Upper lobe of right lung (tissue), 1 donor: ENCODE results near the gene KLHL35. TPM values are rescaled to one million over a fixed set of nuclear protein-coding genes. Genes with fewer than 3 reads are reported as not detected.
A peak's percentile ranks its signal among the peaks of the same experiment; 100 is the strongest.
"Not testable (repeated sequence)": the region's sequence is repeated elsewhere in the genome, so short reads cannot be mapped to it uniquely, and the experiment has no call there.

Source experiments
- ATAC-seq: fragments of 200-7000 bp; cut with Tn5 transposase; one replicate; pipeline ENCODE4 v1.9.1; 2020; ENCODE audit warnings: mild to moderate bottlenecking, moderate library complexity
- DNase-seq: peaks from one replicate; pipeline ENCODE4 v3.0.0-alpha.2; 2020
- H3K27ac ChIP-seq: fragments of 200-600 bp; one replicate; pipeline ENCODE4 v1.8.0; 2022
- H3K27me3 ChIP-seq: fragments of 200-600 bp; one replicate; pipeline ENCODE4 v1.8.0; 2022; ENCODE audit warnings: mild to moderate bottlenecking
- H3K36me3 ChIP-seq: fragments of 200-600 bp; one replicate; pipeline ENCODE4 v1.8.0; 2022
- H3K4me1 ChIP-seq: fragments of 200-600 bp; one replicate; pipeline ENCODE4 v1.8.0; 2022
- H3K4me3 ChIP-seq: fragments of 200-600 bp; one replicate; pipeline ENCODE4 v1.8.0; 2022; ENCODE audit warnings: mild to moderate bottlenecking
- H3K9me3 ChIP-seq: fragments of 200-600 bp; one replicate; pipeline ENCODE4 v1.8.0; 2022
- intact Hi-C: fragments of 100-400 bp; cut with DNase I; formaldehyde crosslinking; loops from one replicate; pipeline ENCODE4 v1.11.0; 2022
- total RNA-seq: library from RNA; stranded (reverse); fragmentation: NEBNext Ultra II Directional; extraction: Animal tissue kit (Norgen Biotek cat#: 25700); gene quantifications from one replicate; pipeline ENCODE4 v1.2.1, GENCODE V29; 2021
- TF ChIP-seq, protein P1 (sequence below): fragments of 200-600 bp; IDR thresholded peaks from one replicate; pipeline ENCODE4 v1.8.0; 2022; ENCODE audit warnings: antibody characterized with exemption
- donor health status: DM: no; HTN: yes; CAD: no; lungs with severe emphysema.

The KLHL35 gene
- total RNA-seq, 1 donor from 2014 or later = 3.4 TPM

DNA sequence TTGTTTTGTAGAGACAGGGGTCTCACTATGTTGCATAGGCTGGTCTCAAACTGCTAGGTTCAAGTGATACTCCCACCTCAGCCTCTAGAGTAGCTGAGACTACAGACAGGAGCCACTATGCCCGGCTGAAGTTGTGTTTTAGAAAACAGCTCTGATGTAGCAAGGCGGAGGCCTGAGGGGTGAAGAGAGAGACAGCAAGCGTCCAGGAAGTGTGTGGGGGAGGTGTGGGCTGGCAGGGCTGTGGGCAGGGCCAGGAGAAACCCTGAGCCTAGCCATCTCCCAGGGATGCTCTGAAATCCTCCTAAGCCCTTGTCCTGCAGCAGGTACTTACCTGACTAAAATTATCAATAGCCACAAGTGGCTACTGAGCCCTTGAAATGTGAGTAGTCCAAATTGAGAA is 49.8 kb downstream of the KLHL35 start:
- peak; percentile 73 for DNase-seq
- Histone ChIP-seq H3K27me3 (no peaks in the 10 kb centered on the region), H3K36me3 (no peaks in the 10 kb centered on the region), H3K27ac (no peak overlapping the region), H3K4me3 (no peak overlapping the region), H3K4me1 (peaks cover 28% of the 10 kb centered on the region), H3K9me3 (no peaks in the 10 kb centered on the region)
- ATAC-seq = peak; percentile 54
- intact Hi-C loops = loop anchor here (5.0 kb wide), 2 partner anchors 46 to 106 kb away; no protein-coding TSS in a partner anchor
- TF ChIP-seq, protein P1, sequence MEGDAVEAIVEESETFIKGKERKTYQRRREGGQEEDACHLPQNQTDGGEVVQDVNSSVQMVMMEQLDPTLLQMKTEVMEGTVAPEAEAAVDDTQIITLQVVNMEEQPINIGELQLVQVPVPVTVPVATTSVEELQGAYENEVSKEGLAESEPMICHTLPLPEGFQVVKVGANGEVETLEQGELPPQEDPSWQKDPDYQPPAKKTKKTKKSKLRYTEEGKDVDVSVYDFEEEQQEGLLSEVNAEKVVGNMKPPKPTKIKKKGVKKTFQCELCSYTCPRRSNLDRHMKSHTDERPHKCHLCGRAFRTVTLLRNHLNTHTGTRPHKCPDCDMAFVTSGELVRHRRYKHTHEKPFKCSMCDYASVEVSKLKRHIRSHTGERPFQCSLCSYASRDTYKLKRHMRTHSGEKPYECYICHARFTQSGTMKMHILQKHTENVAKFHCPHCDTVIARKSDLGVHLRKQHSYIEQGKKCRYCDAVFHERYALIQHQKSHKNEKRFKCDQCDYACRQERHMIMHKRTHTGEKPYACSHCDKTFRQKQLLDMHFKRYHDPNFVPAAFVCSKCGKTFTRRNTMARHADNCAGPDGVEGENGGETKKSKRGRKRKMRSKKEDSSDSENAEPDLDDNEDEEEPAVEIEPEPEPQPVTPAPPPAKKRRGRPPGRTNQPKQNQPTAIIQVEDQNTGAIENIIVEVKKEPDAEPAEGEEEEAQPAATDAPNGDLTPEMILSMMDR = no peak

DNA sequence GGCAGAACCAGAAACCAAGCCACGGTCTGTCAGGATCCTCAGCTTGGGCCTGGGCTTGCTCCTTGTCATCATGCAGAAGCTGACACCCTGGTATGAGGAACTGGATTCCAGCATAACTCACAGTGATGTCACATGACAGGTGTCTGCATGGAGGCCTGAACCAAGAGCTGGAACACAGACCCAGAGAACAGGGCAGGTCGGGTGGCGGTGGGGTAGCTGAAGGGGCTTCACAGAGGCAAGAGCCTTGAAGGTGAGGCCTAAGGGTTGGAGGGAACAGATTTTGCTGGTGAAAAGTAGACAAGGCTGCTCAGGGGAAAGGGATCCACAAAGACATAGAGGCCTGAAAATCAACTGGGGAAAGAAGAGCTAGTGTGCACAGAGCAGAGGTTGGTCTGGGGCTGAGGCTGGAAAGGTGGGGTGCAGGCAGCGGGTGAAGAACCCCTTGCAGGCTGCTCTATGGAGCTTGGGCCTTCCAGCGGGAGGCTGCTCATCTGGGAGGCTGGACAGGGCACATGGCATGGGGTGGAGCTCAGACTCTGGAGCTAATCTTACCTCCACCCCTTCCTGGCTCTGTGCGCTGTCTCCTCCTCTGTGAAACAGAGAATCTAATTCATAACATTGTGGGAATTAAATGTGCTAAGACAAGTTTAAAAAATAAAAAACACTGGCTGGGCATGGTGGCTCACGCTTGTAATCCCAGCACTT is 52.1 kb downstream of the KLHL35 start:
- TF ChIP-seq, protein P1 = no peak
- Histone ChIP-seq H3K4me1 (peaks cover 26% of the 10 kb centered on the region), H3K27ac (peak overlapping the region; percentile 65), H3K9me3 (no peaks in the 10 kb centered on the region), H3K4me3 (no peak overlapping the region), H3K36me3 (no peaks in the 10 kb centered on the region), H3K27me3 (no peaks in the 10 kb centered on the region)
- ATAC-seq = peak; percentile 82
- intact Hi-C loops = loop anchor here (5.0 kb wide), 2 partner anchors 44 to 104 kb away; no protein-coding TSS in a partner anchor
- no peak for DNase-seq

DNA sequence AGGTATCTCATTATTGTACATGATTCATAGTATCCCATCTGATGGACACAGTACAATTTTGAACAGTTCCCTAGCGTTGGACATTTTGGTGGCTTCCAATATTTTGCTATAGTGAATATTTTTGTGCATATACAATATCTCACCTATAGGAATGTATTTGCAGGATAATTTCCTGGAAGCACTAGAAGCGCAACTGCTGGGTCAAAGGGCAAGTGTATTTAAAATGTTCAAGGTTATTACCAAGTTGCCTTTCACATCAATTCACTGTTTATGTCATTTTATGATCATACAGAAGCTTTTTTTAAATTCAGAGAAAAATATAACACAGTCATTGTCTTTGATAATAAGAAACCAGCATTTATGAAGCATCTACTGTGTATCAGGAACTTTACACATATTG is 52.8 kb downstream of the KLHL35 start:
- Histone ChIP-seq H3K27me3 (no peaks in the 10 kb centered on the region), H3K36me3 (no peaks in the 10 kb centered on the region), H3K4me1 (peaks cover 26% of the 10 kb centered on the region), H3K27ac (no peak overlapping the region), H3K4me3 (no peak overlapping the region), H3K9me3 (no peaks in the 10 kb centered on the region)
- TF ChIP-seq, protein P1 = no peak
- no peak for DNase-seq
- intact Hi-C loops = loop anchor here (5.0 kb wide), 2 partner anchors 43 to 103 kb away; no protein-coding TSS in a partner anchor
- ATAC-seq = no peak

DNA sequence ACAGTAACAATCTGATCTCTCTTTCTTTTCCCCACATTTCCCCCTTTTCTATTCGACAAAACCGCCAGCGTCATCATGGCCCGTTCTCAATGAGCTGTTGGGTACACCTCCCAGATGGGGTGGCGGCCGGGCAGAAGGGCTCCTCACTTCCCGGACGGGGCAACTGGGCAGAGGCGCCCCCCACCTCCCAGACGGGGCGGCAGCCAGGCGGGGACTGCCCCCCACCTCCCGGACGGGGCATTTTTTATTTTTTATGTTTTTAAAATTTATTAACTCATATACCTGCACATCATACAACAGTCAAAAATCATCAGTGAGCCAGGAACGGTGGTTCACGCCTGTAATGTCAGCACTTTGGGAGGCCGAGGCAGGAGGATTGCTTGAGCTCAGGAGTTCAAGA is 54.2 kb downstream of the KLHL35 start:
- H3K36me3 ChIP-seq, DNase-seq, H3K4me3 ChIP-seq, H3K27ac ChIP-seq, ATAC-seq, H3K9me3 ChIP-seq, intact Hi-C loops, H3K27me3 ChIP-seq: not testable (repeated sequence)
- peaks cover 23% of the 10 kb centered on the region for H3K4me1 ChIP-seq

DNA sequence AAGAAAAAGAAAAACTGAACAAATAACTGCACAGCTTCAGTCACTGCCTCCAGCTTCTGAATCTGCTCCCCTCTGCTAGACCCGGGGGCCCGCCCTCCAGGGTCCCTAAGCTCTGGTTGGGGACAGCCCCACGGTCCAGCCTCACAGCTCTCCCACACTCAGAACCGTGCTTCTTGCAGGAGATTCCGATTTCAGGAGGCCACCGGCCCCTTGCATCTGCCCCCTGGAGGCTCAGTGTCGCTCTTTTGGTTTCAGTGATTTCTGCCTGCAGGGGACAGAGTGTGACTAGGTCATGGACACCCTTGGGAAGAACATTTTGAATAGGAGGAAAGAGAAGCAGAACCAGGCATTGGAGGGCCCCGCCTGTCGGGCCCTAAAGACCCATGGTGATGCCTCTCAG is 56.8 kb downstream of the KLHL35 start:
- no peaks in the 10 kb centered on the region for H3K36me3 ChIP-seq
- H3K27ac ChIP-seq = no peak overlapping the region
- H3K4me1 ChIP-seq = peaks cover 26% of the 10 kb centered on the region
- ATAC-seq = no peak
- intact Hi-C loops = no loop called here
- H3K4me3 ChIP-seq = no peak overlapping the region
- no peaks in the 10 kb centered on the region for H3K27me3 ChIP-seq
- TF ChIP-seq, protein P1 = no peak
- H3K9me3 ChIP-seq = no peaks in the 10 kb centered on the region
- no peak for DNase-seq

DNA sequence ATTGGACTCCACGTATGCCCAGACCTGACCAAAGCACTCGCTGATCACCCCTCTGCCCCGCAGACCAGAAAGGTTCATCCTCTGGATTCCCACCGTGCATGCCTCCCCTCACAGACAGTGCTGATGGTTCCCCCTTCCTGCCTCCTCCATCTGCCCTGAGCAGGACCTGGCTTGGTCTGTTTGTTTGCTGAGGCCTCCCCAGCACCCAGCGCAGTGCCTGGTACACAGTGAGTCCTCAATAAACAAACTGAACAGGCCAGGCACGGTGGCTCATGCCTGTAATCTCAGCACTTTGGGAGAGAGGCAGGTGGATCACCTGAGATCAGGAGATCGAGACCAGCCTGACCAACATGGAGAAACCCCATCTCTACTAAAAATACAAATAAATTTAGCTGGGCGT is 57.4 kb downstream of the KLHL35 start:
- H3K27me3 ChIP-seq = no peaks in the 10 kb centered on the region
- peaks cover 21% of the 10 kb centered on the region for H3K4me1 ChIP-seq
- H3K27ac ChIP-seq = no peak overlapping the region
- DNase-seq (no peak), ATAC-seq (peak; percentile 31)
- intact Hi-C loops = no loop called here
- H3K9me3 ChIP-seq = no peaks in the 10 kb centered on the region
- H3K4me3 ChIP-seq = no peak overlapping the region
- H3K36me3 ChIP-seq = no peaks in the 10 kb centered on the region
- TF ChIP-seq, protein P1 = no peak
